ENCODE measurements around the gene PXT1. TPM values are rescaled to one million over a fixed set of nuclear protein-coding genes. Genes with fewer than 3 reads are reported as not detected.

The PXT1 gene
- total and polyA plus RNA-seq, 9 of the 15 experiments (the other 6 are each of a cell fraction or from before 2014, with no cell fraction given), result 0.09 to 0.11 (median 0.10) TPM; not detected in 5

DNA sequence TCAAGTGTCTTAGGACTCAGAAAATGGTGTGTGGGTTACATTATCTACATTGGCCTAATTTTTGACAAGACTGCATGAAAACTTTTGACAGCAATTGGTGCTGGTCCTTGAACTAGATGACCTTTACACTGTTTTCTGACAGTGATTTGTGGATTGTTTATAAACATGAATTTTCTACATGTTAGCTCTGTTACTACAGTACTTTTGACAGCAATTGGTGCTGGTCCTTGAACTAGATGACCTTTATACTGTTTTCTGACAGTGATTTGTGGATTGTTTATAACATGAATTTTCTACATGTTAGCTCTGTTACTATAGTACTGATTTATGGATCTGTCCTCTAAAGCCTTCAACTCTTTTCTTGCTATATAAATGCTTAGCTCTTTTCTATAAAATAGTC is 16.8 kb upstream of the PXT1 start (continued):
- TF ChIP-seq, protein P1, sequence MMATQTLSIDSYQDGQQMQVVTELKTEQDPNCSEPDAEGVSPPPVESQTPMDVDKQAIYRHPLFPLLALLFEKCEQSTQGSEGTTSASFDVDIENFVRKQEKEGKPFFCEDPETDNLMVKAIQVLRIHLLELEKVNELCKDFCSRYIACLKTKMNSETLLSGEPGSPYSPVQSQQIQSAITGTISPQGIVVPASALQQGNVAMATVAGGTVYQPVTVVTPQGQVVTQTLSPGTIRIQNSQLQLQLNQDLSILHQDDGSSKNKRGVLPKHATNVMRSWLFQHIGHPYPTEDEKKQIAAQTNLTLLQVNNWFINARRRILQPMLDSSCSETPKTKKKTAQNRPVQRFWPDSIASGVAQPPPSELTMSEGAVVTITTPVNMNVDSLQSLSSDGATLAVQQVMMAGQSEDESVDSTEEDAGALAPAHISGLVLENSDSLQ (IDR thresholded peaks at IDR 0.05), result peak; percentile 56
- TF ChIP-seq C11orf30 (IDR thresholded peaks at IDR 0.05; ENCODE audit: low read depth) (no peak), XRCC5 (IDR thresholded peaks at IDR 0.05; ENCODE audit: low read depth, low read length) (no peak), ZNF274 (IDR thresholded peaks at IDR 0.05; ENCODE audit: borderline replicate concordance, low read depth, low read length) (no peak), NRF1 (conservative IDR thresholded peaks at IDR 0.05 in 1 of 2, IDR thresholded peaks at IDR 0.05 in 1 of 2) (no peak), RAD21 (CRISPR knock-in tag; conservative IDR thresholded peaks at IDR 0.05 in 1 of 2, IDR thresholded peaks at IDR 0.05 in 1 of 2) (no peak), RBM17 (IDR thresholded peaks at IDR 0.05; ENCODE audit: borderline replicate concordance, low read depth, low read length) (no peak), RUNX1 (IDR thresholded peaks at IDR 0.05; ENCODE audit: low read depth) (no peak), SMAD1 (IDR thresholded peaks at IDR 0.05; ENCODE audit: low read depth, low read length, partially characterized antibody) (no peak), HNRNPL (IDR thresholded peaks at IDR 0.05; ENCODE audit: low read depth, low read length) (no peak)
- TF ChIP-seq, protein P2, sequence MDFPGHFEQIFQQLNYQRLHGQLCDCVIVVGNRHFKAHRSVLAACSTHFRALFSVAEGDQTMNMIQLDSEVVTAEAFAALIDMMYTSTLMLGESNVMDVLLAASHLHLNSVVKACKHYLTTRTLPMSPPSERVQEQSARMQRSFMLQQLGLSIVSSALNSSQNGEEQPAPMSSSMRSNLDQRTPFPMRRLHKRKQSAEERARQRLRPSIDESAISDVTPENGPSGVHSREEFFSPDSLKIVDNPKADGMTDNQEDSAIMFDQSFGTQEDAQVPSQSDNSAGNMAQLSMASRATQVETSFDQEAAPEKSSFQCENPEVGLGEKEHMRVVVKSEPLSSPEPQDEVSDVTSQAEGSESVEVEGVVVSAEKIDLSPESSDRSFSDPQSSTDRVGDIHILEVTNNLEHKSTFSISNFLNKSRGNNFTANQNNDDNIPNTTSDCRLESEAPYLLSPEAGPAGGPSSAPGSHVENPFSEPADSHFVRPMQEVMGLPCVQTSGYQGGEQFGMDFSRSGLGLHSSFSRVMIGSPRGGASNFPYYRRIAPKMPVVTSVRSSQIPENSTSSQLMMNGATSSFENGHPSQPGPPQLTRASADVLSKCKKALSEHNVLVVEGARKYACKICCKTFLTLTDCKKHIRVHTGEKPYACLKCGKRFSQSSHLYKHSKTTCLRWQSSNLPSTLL (IDR thresholded peaks at IDR 0.05), result no peak
- TF ChIP-seq, protein P3, sequence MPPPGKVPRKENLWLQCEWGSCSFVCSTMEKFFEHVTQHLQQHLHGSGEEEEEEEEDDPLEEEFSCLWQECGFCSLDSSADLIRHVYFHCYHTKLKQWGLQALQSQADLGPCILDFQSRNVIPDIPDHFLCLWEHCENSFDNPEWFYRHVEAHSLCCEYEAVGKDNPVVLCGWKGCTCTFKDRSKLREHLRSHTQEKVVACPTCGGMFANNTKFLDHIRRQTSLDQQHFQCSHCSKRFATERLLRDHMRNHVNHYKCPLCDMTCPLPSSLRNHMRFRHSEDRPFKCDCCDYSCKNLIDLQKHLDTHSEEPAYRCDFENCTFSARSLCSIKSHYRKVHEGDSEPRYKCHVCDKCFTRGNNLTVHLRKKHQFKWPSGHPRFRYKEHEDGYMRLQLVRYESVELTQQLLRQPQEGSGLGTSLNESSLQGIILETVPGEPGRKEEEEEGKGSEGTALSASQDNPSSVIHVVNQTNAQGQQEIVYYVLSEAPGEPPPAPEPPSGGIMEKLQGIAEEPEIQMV (tag; conservative IDR thresholded peaks at IDR 0.05; ENCODE audit: low read depth), result no peak
- TF ChIP-seq, protein P4, sequence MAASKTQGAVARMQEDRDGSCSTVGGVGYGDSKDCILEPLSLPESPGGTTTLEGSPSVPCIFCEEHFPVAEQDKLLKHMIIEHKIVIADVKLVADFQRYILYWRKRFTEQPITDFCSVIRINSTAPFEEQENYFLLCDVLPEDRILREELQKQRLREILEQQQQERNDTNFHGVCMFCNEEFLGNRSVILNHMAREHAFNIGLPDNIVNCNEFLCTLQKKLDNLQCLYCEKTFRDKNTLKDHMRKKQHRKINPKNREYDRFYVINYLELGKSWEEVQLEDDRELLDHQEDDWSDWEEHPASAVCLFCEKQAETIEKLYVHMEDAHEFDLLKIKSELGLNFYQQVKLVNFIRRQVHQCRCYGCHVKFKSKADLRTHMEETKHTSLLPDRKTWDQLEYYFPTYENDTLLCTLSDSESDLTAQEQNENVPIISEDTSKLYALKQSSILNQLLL (CRISPR knock-in tag; IDR thresholded peaks at IDR 0.05; ENCODE audit: borderline replicate concordance), result no peak
